HG02970 (cell line): Measurements from ENCODE around the gene FUBP3.

Experiments
- ATAC-seq: cut with Tn5 transposase; IDR thresholded peaks from one replicate; pipeline ENCODE4 v1.9.1; 2021; ENCODE audit warnings: mild to moderate bottlenecking, moderate library complexity, moderate number of reproducible peaks; ENCODE audit not compliant: unreplicated experiment, low FRiP score

Gene FUBP3

GRCh38 chr9:130633336-130634190 lies 54.2 kb downstream of the FUBP3 start:
- no peak for ATAC-seq

- ATAC-seq, result no peak
Observed at GRCh38 chr9:130634191-130634768, 54.9 kb downstream of the FUBP3 start.

GRCh38 chr9:130634801-130635200 lies 55.4 kb downstream of the FUBP3 start:
- ATAC-seq, result no peak

GRCh38 chr9:130635306-130635705 lies 55.9 kb downstream of the FUBP3 start:
- ATAC-seq, result no peak

GRCh38 chr9:130635721-130636647 lies 56.6 kb downstream of the FUBP3 start:
- no peak for ATAC-seq

GRCh38 chr9:130636648-130637020 lies 57.3 kb downstream of the FUBP3 start:
- ATAC-seq, result no peak

- ATAC-seq, result no peak
Observed at GRCh38 chr9:130638284-130639123, 59.1 kb downstream of the FUBP3 start.

GRCh38 chr9:130639124-130639765 lies 59.9 kb downstream of the FUBP3 start:
- ATAC-seq, result no peak

- no peak for ATAC-seq
Observed at GRCh38 chr9:130639866-130640555, 60.6 kb downstream of the FUBP3 start.

- no peak for ATAC-seq
Observed at GRCh38 chr9:130640681-130641080, 61.3 kb downstream of the FUBP3 start.

GRCh38 chr9:130642926-130643325 lies 63.5 kb downstream of the FUBP3 start:
- ATAC-seq, result no peak

- no peak for ATAC-seq
Observed at GRCh38 chr9:130651221-130651620, 71.8 kb downstream of the FUBP3 start.

GRCh38 chr9:130651752-130652151 lies 72.4 kb downstream of the FUBP3 start:
- ATAC-seq, result no peak

- no peak for ATAC-seq
Observed at GRCh38 chr9:130654879-130655278, 75.5 kb downstream of the FUBP3 start.

- no peak for ATAC-seq
Observed at GRCh38 chr9:130658893-130659698, 79.7 kb downstream of the FUBP3 start.

- ATAC-seq, result no peak
Observed at GRCh38 chr9:130659699-130660248, 80.4 kb downstream of the FUBP3 start.

- ATAC-seq, result no peak
Observed at GRCh38 chr9:130660326-130660682, 80.9 kb downstream of the FUBP3 start.
